ENCODE results near the gene ATAD1.
A peak's percentile ranks its signal among the peaks of the same experiment; 100 is the strongest.
"Not testable (repeated sequence)": the region's sequence is repeated elsewhere in the genome, so short reads cannot be mapped to it uniquely, and the experiment has no call there.

ATAD1 gene

GRCh38 chr10:87846711-87847110 is 28.7 kb upstream of the ATAD1 start:
- DNase-seq (ENCODE audit: low read depth in 2 of 2), result not testable (repeated sequence)

DNA sequence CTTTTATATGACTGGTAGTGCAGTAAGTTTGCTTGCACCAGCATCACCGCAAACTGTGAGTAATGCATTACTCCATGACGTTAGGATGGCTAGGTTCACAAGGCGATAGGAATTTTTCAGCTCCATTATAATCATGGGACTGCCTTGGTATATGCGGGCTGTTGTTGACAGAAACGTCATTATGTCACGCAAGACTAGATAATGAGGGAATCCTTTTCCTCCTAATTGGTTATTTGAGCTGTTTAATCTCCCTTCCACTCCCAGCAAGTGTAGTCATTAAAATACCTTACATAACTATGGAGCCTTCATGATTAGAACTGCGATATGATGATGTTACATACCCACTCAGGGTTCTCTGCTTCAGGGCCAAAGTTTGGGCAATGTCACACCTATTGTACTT is 28.0 kb upstream of the ATAD1 start:
- DNase-seq (ENCODE audit: low read depth in 2 of 2), result no peak

- no peak for DNase-seq (ENCODE audit: low read depth in 2 of 2)
Observed at GRCh38 chr10:87845624-87845998, 27.6 kb upstream of the ATAD1 start.

GRCh38 chr10:87844837-87845623 is 27.0 kb upstream of the ATAD1 start:
- DNase-seq (ENCODE audit: low read depth in 2 of 2), result no peak

GRCh38 chr10:87843714-87844113 is 25.7 kb upstream of the ATAD1 start:
- no peak for DNase-seq (ENCODE audit: low read depth in 2 of 2)

GRCh38 chr10:87842776-87843497 is 24.9 kb upstream of the ATAD1 start:
- DNase-seq (ENCODE audit: low read depth in 2 of 2), result no peak

GRCh38 chr10:87842220-87842641 is 24.2 kb upstream of the ATAD1 start:
- no peak for DNase-seq (ENCODE audit: low read depth in 2 of 2)

- no peak for DNase-seq (ENCODE audit: low read depth in 2 of 2)
Observed at GRCh38 chr10:87841186-87841585, 23.2 kb upstream of the ATAD1 start.

- no peak for DNase-seq (ENCODE audit: low read depth in 2 of 2)
Observed at GRCh38 chr10:87838650-87839049, 20.6 kb upstream of the ATAD1 start.

DNA sequence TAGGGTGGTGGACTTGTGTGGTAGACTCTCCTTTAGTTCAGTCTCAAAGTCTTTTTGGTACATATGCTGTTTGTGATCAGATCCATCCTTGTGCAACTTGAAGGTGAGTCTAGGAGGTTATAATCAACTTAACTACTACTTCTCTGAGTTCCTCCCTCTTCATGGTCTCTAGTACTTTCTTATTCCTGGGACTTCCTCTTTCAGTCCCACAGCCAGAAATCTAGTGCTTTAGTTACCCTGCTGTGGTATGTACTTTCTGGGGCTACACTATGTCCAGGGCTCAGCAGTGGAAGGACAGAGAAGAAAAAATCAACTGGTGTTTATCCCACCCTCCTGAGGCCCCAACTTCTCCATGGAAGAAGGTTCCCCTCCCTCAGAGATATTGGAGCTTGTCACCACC is 19.4 kb upstream of the ATAD1 start:
- DNase-seq (ENCODE audit: low read depth in 2 of 2), result no peak

- no peak for DNase-seq (ENCODE audit: low read depth in 2 of 2)
Observed at GRCh38 chr10:87836098-87836497, 18.1 kb upstream of the ATAD1 start.

GRCh38 chr10:87829986-87830729 is 12.1 kb upstream of the ATAD1 start:
- DNase-seq (ENCODE audit: low read depth in 2 of 2), result no peak

DNA sequence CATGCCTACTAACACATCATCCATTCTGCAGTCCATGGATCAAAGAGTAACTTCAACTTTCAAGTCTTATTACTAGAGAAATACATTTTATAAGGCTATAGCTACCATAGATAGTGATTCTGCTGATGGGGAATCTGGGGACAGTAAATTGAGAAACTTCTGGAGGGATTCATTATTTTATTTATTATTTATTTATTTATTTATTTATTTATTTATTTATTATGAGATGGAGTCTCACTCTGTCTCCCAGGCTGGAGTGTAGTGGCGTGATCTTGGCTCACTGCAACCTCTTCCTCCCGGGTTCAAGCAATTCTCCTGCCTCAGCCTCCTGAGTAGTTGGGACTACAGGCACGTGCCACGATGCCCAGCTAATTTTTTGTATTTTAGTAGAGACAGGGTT is 11.0 kb upstream of the ATAD1 start:
- not testable (repeated sequence) for DNase-seq (ENCODE audit: low read depth in 2 of 2)

- no peak for DNase-seq (ENCODE audit: low read depth in 2 of 2)
Observed at GRCh38 chr10:87827681-87828080, 9.7 kb upstream of the ATAD1 start.

DNA sequence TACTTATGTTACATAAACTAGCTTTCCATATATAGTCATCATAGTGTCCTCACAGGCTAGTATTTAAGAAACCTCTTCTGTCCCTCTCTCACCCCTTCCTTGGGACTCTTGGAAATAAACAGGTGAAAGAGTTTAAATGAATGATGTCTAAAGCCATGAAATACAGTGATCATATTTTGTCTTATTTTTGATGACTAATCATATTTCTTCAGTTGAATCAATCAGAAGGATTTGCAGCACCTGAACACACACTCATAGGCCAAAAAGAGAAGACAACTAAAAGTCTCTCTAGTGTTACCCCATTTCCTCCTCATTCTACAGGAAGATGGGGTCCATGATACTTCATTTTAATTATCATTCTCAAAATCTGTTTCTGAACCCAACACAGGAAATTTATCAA is 8.6 kb upstream of the ATAD1 start:
- no peak for DNase-seq (ENCODE audit: low read depth in 2 of 2)

- DNase-seq (ENCODE audit: low read depth in 2 of 2), result no peak
Observed at GRCh38 chr10:87819289-87819585, 1.2 kb upstream of the ATAD1 start.

- peak; percentile 24 to 52 for DNase-seq (ENCODE audit: low read depth in 2 of 2)
Observed at GRCh38 chr10:87818505-87819288, 671 bp upstream of the ATAD1 start.

GRCh38 chr10:87816898-87817608 is 973 bp downstream of the ATAD1 start:
- DNase-seq (ENCODE audit: low read depth in 2 of 2), result no peak

GRCh38 chr10:87816163-87816897 is 1.7 kb downstream of the ATAD1 start:
- DNase-seq (ENCODE audit: low read depth in 2 of 2), result no peak

DNA sequence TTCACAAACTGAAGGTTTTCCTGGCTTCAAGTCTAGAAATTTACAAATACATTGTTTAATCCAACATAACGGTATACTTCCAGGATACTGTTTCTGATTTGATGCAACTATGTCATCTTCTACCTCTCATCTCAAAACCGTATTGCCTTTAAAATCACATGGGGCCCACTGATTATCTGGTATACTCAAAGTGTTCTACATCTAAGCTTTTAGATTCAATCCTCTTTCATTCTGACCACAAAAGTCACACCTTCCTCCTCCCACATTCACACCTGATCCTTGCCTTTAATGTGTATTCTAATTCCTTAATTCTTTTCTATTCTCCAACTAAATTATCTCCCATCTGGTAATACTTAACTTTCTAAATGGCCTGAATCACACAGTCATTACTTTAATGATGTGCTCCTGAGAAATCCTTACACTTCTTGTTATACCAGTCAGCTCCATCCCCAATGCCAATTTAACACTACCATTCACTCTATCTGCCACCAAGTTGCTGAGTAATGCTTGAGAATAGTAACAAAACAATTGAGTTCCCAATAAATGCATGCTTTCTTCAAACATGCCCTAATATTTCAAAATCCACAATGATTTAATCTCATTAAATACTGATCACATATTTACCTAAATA is 13.0 kb downstream of the ATAD1 start:
- no peak for DNase-seq (ENCODE audit: low read depth in 2 of 2)
